ENCODE results near the gene SMIM13.

The SMIM13 gene

DNA sequence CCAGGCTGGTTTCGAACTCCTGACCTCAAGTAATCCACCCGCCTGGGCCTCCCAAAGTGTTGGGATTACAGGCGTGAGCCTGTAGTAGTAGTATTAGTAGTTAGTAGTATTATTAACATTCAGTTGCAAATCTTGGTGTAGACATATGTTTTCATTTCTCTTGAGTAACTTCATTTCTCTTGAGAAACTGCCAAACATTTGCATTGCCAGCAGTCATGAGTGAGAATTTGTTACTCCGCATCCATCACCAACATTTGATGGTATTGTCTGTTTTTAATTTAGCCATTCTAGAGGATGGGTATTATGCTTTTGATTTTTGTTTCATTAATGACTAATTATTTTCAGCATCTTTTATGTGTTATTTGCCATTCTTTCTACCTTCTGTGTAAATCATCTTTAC, 19.4 kb downstream of the SMIM13 start:
- TF ChIP-seq, protein P1, sequence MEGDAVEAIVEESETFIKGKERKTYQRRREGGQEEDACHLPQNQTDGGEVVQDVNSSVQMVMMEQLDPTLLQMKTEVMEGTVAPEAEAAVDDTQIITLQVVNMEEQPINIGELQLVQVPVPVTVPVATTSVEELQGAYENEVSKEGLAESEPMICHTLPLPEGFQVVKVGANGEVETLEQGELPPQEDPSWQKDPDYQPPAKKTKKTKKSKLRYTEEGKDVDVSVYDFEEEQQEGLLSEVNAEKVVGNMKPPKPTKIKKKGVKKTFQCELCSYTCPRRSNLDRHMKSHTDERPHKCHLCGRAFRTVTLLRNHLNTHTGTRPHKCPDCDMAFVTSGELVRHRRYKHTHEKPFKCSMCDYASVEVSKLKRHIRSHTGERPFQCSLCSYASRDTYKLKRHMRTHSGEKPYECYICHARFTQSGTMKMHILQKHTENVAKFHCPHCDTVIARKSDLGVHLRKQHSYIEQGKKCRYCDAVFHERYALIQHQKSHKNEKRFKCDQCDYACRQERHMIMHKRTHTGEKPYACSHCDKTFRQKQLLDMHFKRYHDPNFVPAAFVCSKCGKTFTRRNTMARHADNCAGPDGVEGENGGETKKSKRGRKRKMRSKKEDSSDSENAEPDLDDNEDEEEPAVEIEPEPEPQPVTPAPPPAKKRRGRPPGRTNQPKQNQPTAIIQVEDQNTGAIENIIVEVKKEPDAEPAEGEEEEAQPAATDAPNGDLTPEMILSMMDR (IDR thresholded peaks at IDR 0.05): no peak

DNA sequence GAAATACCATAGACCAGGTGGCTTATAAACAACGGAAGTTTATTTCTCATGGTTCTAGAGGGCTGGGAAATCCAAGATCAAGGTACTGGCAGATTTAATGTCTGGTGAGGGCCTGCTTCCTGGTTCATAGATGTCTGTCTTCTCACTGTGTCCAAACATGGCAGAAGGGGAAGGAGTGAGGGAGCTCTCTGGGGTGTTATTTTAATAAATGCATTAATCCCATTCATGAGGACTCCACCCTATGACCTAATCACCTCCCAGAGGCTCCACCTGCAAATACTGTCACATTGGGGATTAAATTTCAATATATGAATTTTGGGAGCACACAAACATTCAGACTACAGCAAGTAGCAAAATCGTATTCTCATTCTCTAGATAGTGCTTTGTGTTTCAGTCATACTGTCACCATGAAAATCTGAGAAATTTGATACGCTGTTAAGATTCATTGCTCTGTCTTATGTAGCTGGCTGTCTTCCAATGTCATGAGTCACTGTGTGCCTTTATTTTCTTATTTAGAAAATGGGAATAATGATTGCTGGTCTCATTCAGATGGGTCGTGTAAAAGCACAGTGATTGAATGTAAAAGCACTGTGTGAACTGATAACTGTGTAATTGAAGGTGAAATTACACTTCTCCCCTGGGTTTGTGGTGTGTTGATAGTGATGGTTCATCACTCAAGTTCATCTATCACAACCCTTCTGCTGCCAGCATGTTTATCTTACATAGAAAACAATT, 26.8 kb downstream of the SMIM13 start:
- TF ChIP-seq, protein P1 (IDR thresholded peaks at IDR 0.05): no peak

DNA sequence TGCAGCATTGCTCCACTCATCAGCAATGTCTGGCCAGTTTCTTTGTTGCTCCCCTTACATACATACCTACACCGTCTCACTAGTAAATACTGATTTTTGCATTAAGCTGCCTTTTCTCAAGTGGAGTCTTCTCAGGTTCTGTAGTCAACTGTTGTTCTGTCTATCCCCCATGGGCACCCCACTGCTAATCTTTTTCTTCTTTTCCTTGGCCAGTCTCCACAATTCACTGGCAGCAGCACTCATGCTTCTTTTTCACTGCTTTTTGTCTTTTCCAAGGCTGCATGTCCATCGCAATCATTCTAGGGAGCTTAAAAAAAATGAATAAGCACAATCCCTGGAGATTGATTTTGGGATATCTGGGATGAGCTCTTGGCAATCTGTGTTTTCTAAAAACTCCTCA, 28.2 kb downstream of the SMIM13 start:
- TF ChIP-seq, protein P1 (IDR thresholded peaks at IDR 0.05): no peak

DNA sequence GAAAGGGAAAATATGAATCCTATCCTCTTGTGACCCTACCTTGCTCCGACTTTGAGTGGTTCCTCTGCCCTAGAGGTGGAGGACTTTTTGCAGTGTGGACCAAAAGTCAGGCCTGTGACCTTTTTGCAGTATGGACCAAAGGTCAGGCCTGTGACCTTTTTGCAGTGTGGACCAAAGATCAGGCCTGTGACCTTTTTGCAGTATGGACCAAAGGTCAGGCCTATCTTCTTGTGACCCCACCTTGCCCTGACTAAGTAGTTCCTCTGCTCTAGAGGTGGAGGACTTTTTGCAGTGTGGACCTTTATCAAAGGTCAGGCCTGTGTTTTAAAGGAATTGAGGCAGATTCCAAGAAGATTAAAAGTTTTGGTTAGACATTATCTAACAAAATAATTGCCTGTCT, 28.7 kb downstream of the SMIM13 start:
- TF ChIP-seq, protein P1 (IDR thresholded peaks at IDR 0.05): no peak

DNA sequence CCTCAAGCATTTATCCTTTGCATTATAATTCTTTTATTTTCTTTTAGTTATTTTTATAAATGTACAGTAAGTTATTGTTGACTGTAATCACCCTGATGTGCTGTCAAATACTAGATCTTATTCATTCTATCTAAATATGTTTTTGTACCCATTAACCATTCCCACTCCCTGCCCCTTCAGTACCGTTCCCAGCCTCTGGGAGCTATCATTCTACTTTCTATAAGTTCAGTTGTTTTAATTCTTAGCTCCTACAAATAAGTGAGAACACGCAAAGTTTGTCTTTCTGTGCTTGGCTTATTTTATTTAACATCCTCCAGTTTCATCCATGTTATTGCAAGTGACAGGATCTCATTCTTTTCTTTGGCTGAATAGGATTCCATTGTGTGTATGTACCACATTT, 30.3 kb downstream of the SMIM13 start:
- TF ChIP-seq, protein P1 (IDR thresholded peaks at IDR 0.05): no peak

DNA sequence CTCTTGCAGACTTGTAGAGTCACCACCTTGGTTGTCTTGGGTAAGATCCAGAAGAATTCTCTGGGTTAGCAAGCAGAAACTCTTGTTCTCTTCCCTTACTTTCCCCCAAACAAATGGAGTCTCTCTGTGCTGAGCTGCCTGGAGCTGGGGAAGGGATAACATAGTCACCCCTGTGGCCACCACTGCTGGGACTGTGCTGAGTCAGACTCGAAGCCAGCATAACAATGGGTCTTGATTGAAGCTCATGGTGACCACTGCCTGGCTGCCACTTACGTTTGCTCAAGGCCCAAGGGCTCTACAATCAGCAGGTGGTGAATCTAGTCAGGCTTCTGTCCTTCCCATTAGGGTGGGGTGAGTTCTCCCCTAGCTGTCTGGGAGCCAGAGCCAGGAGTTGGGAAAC, 33.2 kb downstream of the SMIM13 start:
- TF ChIP-seq, protein P1 (IDR thresholded peaks at IDR 0.05): no peak

DNA sequence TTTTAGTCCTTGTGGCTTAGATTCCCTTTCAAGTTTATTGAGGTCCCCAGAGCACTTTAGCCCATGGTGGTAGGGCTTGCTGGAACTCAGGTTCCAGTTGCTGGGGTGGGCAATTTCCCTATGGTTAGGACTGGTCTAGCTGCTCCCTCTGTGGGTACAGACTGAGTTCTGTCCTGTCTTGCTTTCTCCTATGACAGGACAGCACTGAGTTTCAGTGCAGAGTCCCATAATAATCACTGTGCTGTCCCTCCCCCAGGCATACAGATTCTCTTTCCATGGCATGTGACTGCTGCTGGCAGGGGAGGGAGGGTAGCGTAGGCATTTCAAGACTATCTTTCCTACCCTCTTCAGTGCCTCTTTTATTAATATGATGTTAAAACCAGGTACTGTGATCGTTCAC, 35.0 kb downstream of the SMIM13 start:
- TF ChIP-seq, protein P1 (IDR thresholded peaks at IDR 0.05): no peak

Data from LNCAP (cell line).